Fibroblast of villous mesenchyme (primary cell): ENCODE data around the gene FOXD4L6. TPM values are rescaled to one million over a fixed set of nuclear protein-coding genes. Genes with fewer than 3 reads are reported as not detected.
A peak's percentile ranks its signal among the peaks of the same experiment; 100 is the strongest.
"Not testable (repeated sequence)": the region's sequence is repeated elsewhere in the genome, so short reads cannot be mapped to it uniquely, and the experiment has no call there.

Experiments
- DNase-seq: peaks from one replicate; pipeline ENCODE4 v3.0.0-alpha.2; 2010; ENCODE audit warnings: low read depth
- H3K4me3 ChIP-seq: 2 replicates; pipeline ENCODE4 v1.5.1; 2011; ENCODE audit warnings: low read depth, mild to moderate bottlenecking, low read length
- CTCF ChIP-seq: IDR thresholded peaks from 2 replicates; pipeline ENCODE4 v1.5.1; 2012; ENCODE audit warnings: low read depth, mild to moderate bottlenecking, low read length; ENCODE audit not compliant: insufficient read depth
- total RNA-seq: library from RNA; depleted of rRNA; stranded (reverse); fragments of >200 nt; gene quantifications from 2 replicates; pipeline ENCODE4 v1.2.3, GENCODE V29; 2012

Gene FOXD4L6
- total RNA-seq, 1 donor, result not detected

DNA sequence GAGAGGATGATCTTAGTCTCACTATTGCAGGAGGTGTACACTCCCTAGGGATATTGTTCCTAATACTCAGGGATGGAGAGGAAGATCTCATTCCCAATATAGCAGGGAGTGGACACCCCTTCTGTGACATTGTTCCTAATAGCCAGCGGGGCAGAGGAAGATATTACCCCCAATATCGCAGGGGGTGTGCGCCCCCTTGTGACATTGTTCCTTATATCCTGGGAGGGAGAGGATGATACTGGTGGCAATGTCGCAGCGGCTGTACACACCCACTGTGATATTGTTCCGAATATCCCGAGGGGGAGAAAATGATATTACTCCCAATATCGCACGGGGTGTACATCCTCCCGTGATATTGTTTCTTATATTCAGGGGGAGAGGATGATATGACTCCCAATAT, 17.6 kb downstream of the FOXD4L6 start:
- H3K4me3 ChIP-seq, DNase-seq: not testable (repeated sequence)
- peak; percentile 13 for TF ChIP-seq CTCF

DNA sequence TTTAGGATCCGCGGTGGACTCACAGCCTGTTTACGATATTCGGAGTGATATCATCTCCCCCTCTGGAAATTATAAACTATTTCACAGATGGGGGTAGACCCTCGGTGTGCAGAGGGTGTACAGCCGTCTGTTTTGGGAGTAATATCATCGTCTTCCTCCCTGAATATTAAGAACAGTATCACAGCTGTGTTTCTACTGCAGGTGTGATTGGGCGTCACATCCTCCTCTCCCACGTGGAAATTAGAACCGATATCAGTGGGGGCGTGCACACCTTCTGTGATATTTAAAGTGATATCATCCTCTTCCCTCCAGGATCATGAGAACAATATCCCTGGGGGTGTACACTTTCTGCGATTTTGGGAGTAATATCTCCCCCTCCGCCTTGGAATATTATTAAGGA, 19.2 kb downstream of the FOXD4L6 start:
- not testable (repeated sequence) for DNase-seq, H3K4me3 ChIP-seq

- DNase-seq, H3K4me3 ChIP-seq: not testable (repeated sequence)
These were observed 19.7 kb downstream of the FOXD4L6 start for GRCh38 chr9:41108816-41109215.

- DNase-seq, H3K4me3 ChIP-seq: not testable (repeated sequence)
These were observed 21.9 kb downstream of the FOXD4L6 start for GRCh38 chr9:41106472-41107116.

- not testable (repeated sequence) for DNase-seq, H3K4me3 ChIP-seq
These were observed 22.8 kb downstream of the FOXD4L6 start for GRCh38 chr9:41105557-41106253.

- not testable (repeated sequence) for H3K4me3 ChIP-seq, DNase-seq
These were observed 23.9 kb downstream of the FOXD4L6 start for GRCh38 chr9:41104542-41104941.

GRCh38 chr9:41100508-41100907, 28.0 kb downstream of the FOXD4L6 start:
- H3K4me3 ChIP-seq, DNase-seq: not testable (repeated sequence)

DNA sequence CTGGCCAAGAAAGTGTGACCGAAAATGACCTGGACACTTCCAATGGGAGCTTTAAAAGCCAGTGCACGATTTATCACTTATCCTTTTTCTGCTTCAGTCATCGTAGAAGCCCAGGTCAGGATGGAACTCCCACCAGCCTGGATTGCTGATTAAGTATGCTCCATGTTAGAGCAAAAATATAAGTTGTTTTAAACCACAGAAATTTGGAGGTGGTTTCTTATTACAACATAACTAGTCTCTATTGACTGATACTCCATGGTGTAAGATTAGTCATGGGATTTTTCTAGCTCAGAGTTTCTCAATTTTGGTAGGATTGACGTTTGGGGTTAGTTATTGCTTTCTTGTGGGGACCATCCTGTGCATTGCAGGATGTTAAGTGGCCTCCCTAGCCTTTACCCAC, 29.7 kb downstream of the FOXD4L6 start:
- H3K4me3 ChIP-seq, DNase-seq: not testable (repeated sequence)

DNA sequence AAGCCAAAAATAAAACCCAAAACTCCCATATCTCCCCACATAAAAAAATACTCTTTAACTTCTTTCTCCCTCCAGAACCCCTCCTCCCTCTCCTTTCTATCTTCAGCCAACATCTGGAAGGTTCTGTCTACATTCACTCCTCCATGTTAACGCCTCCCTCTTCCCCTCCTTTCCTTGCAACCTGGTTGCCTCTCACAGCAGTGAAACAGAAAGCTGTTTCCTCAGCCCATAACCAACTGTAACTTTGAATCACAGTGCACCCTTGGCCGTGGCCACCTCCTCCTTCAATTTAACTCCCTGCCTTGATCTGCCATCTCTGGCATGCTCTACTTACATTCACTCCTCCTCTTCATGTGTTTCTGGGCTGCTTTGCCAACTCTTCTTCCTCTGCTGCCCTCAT, 33.4 kb downstream of the FOXD4L6 start:
- DNase-seq, H3K4me3 ChIP-seq: not testable (repeated sequence)

GRCh38 chr9:41094010-41094773, 34.3 kb downstream of the FOXD4L6 start:
- DNase-seq, result peak; percentile 47
- H3K4me3 ChIP-seq, result not testable (repeated sequence)

GRCh38 chr9:41090922-41091321, 37.6 kb downstream of the FOXD4L6 start:
- not testable (repeated sequence) for DNase-seq, H3K4me3 ChIP-seq

DNA sequence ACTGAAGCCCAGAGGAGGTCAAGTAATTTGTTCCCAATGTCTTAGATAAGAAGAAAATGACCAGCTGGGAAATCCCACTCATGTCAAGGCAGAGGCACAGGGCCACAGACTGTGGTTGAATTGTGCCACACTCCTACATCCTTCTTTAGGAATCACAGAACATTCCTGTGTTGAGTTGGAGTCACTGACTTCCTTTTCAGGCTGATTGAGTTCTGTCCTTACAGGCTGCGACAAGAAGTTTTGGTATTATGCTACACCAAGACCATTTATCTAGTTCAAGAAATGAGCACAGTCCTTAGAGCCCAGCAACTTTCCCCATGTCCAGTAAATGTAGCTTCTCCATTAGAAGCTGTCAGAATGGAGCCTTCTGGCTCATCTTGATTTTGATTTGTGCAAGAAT, 38.1 kb downstream of the FOXD4L6 start:
- DNase-seq, result not testable (repeated sequence)

DNA sequence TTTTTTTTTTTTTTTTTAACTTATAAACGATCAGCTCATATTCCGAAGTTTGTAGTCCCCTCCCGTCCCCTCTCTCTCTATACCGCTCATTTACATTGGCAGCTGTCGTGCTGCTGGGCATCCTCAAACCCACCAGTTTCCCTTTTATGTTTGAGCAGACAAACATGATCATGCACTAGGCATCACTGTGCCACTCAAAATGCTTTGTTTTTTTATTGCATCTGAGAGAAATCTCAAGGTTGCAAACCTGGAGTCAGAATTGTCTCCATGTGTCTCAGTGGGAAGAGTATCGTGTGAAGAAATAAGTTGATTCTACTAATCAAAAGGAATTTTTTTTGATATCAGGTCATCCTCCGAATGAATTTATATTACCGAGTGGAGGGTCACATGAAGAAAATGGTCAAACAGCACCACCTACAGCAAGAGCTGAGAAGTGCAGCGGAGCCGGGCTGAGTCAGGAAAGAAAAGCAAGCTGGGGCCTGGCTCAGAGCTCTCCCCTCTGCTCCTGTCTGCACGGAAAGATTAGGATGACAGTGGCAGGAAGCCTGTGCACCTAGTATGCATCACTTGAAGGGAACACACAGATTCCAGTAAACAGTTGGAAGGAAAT, 39.9 kb downstream of the FOXD4L6 start:
- not testable (repeated sequence) for H3K4me3 ChIP-seq, DNase-seq
- peak; percentile 39 for TF ChIP-seq CTCF

More for the DNA sequence above, 38.1 kb downstream of the FOXD4L6 start:
- H3K4me3 ChIP-seq, result not testable (repeated sequence)

DNA sequence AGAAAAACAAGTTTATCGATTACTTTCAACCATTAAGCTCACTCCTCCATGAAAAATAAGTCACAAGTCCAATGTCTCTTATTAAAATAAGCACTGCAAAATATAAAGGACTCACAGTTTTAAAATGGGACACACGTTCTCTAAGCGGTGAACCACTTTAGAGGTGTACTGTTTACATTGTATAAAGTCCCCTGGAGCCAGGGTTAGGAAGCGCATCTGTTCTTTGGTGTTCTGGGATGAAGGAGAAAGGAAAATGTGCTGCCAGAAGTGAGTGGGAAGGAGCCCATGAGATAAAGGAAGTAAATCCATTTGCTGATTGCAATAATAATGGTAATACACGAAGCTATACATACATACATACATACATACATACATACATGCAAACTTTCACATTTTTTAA, 40.6 kb downstream of the FOXD4L6 start:
- not testable (repeated sequence) for H3K4me3 ChIP-seq, DNase-seq

DNA sequence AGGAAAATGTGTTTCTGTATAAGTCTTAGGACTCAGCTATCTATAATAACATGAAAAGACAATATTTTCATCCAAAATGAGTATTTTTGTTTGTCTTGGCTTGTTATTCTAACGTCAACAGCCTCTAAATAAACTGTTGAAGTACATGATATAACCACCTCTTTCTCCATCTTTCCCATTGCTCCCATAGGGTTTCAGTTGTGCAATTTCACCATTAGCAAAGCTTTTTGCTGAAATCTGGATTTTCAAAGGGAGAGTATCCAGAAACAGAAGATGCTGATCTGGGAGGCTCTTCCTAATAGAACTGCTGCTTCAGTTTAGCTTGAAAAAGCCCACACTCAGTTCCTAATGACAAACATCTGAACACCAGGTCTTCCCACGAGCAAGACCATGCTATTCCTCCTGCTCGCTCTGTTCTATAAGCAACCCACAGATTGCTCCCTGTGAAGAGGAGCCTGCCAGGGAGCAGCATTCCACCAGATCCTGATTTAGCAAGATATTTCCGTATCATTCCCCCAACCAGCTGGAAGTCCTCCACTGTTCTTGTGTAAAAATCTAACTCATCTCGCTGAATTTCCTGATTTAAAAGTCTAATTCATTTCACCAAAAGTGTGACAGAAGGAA, 41.2 kb downstream of the FOXD4L6 start:
- DNase-seq, result peak; percentile 27
- H3K4me3 ChIP-seq, result not testable (repeated sequence)

GRCh38 chr9:41086685-41087084, 41.8 kb downstream of the FOXD4L6 start:
- not testable (repeated sequence) for H3K4me3 ChIP-seq, DNase-seq
